GM19468 (cell line): ENCODE data around the gene FGF14.

Source experiments
- ATAC-seq: cut with Tn5 transposase; IDR thresholded peaks from one replicate; pipeline ENCODE4 v1.9.1; 2021; ENCODE audit warnings: mild to moderate bottlenecking, moderate library complexity, moderate number of reproducible peaks; ENCODE audit not compliant: unreplicated experiment; ENCODE audit errors: extremely low read depth

The FGF14 gene

DNA sequence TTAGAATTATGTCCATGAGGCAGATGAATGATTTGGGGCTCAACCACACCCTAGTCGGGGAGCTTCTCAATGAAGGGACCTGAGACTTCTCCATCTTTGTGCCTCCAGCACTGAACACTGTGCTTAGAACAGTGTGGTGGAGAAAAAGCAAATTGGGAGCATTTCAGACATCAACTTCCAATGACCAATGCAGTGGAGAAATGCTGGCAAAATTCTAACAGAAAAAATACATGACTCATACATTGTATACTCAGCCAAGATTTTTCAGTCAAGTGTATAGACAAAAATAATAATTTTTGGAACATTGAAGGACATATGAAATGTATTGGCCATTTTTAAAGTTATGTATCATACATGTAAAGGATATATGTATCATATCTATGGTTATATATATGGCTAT is 134.7 kb downstream of the FGF14 start:
- ATAC-seq: no peak

DNA sequence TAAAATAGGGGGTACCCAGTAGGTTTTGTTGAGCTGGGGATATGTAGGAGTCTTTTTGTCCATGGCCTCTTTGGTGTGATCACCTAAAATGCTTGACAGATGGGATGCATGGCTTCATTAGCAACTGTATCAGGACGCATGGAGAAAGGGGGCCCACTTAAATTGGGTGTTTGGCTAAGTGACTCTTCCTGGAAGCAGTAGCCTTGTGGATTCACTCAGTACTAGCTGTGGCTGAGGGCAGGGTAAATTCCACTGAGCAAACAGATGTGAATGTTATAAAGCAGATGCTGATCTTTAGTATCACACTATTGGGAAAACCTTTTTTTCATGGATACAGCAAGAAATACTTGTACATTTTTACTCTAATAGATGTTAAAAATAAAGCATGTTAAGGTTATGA is 140.0 kb downstream of the FGF14 start:
- ATAC-seq: no peak

DNA sequence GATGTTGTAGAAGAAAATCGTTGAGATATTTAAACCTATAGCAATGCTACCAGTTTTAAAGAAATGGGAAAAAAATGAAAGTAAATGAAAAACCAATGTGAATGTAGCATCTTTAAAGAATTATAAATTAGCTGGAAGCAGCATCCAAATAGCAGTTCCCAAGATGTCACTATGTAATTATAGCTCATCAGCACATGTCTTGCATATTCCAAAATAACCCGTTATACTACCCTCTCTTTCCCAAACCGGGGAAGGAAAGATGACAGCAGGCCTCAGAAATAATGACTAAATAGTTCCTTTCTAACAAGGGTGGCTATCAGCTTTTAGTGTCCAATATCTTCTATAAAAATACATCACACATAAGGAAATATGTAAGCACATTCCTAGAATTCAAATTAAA is 140.5 kb downstream of the FGF14 start:
- no peak for ATAC-seq

DNA sequence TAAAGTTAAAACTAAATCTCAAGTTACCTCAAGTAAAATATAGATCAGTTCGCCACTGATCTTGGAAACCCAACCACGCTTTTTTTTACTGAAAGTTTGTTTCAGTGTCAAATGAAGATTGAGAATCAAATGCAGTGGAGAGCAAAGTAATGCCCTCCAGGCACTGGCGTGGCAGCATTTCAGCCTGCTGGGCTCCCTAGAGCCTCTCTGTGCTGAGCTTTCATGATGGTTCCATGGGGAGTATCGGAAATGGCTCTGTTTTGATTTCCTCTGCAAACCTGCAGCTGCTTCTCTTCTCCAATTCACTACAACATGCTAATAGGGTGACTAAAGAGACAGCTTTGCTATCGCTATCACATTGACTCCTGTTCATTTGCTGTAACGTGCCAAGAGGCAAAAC is 141.6 kb downstream of the FGF14 start:
- ATAC-seq: no peak

DNA sequence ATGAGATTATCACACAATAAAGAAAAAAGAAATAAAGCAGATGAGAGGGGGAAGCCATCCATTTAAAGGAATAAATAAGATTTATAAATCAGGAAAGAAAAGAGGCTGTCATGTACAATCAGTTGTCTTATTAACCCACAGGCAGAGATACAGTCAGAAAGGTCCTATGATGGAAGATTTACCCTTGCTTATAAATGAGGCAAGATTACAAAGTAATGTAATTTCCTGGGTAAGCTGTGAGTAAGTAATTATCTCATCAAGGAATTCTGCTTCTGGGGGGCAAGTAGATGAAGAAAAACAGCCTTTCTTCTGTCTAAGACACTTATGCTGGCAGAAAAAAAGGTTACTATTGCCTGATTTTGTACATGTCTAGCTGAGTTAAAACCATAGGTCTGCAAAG is 146.4 kb downstream of the FGF14 start:
- no peak for ATAC-seq

DNA sequence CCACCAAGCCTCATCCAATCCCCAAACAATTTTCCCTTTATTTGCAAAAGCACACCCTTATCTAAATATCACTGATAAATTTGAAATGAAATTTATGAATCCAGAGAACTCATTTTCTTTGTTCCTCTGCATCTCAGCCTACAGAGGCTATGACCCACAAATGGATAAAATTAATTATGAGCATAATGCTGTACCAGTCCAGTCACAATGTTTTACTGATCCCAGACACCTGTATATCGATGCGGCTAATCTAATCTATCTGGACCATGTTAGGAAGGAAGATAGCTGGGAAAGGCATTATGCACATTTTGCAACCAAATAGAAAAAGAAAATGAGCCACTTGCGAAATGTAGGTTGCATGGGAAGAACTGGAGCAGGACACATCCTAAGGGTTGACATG is 150.0 kb downstream of the FGF14 start:
- no peak for ATAC-seq

DNA sequence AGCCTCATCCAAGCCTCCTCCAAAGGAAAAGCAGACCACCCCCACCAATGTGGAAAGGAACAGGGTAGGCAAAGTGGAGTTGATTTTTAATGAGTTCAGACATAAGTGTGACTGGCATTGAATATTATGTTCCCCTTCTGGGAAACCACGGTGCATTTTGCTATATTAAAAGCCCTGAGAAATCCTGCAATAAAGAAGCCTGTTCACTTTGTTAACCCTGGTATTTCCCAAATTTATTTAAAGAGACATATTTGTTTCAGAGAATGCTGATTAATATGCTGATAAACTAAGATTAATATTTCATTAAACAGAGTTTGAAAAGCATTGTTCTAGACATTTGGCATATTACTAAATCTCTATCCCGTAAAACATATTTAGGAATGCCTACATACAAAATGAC is 151.4 kb downstream of the FGF14 start:
- no peak for ATAC-seq

DNA sequence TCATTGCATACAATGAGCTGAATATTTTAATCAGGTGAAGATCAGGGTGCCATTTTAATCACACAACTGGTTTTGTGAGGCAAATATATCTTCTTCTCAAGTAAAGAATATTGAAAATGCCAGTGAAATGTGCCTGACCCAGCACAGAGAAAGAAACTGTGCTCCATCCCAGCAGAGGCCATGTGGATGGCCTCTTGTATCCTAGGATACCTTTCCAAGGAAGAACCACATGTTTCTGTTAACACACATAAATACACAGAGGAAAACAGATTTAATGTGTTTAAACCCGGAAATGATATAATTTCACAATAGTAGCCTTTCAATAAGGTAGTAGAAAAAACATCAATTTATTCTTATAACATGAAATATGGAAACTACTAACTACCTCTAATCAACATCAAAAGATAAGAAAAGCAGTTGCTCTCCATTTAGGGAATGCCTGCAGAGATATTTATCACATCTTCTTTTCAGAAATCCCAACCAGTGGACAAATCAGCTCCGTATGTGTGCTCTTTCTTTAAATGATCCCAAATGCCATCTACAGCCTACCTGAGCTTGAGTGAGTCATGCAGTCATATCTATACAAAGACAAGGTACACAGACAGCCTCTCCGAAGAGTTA is 157.1 kb downstream of the FGF14 start:
- no peak for ATAC-seq

DNA sequence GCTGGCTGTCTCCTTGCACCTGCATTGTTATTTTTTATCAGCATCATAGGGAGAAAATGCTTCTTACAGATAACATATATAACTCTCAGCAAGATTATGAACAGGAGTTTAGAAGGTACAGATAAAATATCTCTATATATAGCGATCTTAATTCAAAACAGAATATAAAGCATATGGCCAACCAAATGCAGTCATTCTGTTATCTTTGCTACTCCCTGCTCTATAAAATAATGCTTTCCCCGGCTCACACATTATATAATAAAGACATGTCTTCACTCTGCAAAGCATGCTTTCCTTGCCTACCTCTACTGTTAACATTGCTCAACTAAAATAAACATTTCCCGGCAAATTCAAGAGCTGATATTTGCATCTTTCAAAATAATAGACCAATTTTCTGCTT is 161.7 kb downstream of the FGF14 start:
- ATAC-seq: no peak

DNA sequence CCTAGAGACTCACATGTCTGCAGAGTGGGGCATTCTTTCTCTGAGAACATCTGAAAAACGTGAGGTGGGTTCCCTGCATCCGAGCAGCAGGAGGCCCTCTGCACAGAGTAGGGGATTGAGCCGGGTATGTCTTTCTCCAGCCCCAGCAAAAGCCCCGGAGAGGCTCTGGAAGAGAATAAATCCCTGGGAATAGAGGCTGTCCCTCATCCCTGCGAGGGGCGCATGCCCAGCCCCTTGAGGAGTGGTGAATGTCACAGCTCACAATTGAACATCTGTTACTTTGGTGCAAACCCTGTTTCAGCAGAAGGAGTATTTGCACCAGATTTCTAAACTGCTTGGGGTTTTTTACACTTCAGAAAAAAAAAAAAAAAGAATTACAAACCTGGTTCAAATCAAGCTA is 164.6 kb downstream of the FGF14 start:
- ATAC-seq: no peak

DNA sequence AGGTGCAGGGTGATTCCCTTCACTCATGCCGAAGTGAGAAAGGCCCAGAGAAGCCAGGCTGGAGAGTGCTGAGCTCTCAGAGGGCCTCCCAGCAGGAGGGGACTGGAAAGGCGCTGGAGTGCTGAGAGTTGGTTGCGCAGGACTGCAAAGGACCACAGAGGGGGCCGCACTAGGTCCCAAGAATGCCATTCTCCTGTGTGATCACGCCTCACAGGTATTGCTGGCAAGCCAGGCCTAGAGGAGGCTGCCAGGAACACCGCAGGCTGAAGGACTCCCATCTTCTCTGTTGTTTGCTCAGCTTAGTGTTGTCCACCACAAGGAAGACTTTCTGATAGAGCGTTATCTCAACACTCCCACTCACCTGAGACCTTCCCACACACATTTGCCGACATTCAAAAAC is 165.0 kb downstream of the FGF14 start:
- ATAC-seq: no peak

DNA sequence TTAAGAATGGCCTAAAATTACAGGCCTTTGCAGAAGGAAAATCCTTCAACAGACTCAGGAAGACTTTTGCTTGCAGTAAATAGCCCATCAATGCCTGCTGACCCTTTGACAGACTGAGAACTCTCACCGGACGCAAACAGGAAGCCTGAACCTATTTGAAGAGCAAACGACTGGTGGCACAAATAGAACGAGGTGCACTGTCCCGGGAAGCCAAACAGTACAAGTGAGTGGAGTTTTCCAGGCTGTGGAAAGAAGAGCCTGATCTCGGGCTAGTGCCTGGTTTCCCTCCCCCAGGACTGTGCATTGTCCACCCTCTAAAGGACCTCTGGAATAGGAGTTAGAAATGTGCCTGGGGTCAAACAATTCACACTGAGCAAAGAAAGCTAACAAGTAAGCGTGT is 165.5 kb downstream of the FGF14 start:
- no peak for ATAC-seq

DNA sequence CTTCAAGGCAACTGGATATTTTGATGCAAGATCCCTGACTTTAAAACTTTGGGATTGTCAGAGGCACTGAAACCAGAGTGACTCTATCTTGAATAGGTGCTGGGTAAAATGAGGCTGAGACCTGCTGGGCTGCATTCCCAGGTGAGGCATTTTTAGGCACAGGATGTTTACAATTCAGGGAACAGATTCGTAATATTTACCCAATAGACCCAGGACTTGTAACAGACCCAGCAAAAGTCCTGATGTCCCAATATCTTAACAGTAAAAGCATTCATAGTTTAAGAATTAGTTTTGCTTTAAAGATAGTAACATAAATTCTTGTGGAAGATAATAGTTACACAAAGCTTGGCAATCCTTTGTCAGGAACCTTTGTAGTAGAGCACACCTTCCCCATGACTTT is 166.2 kb downstream of the FGF14 start:
- ATAC-seq: no peak

DNA sequence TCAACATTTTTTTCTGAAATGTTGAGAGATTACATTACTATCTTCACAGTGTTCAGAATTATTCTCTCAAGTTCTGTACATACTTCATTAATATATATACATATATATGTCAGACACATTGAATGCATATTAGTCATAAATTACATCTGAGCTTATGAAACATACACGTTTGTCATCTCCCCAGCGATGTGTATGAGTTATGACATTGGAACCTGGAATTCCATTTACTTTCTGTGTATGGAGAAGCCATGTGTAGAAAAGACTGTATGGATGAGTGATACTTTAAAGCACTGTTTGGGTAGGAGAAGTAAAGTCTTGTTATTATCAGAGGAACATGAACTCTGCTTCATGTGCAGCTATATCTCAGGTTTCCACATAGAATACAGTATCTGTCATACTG is 167.2 kb downstream of the FGF14 start:
- ATAC-seq: no peak

DNA sequence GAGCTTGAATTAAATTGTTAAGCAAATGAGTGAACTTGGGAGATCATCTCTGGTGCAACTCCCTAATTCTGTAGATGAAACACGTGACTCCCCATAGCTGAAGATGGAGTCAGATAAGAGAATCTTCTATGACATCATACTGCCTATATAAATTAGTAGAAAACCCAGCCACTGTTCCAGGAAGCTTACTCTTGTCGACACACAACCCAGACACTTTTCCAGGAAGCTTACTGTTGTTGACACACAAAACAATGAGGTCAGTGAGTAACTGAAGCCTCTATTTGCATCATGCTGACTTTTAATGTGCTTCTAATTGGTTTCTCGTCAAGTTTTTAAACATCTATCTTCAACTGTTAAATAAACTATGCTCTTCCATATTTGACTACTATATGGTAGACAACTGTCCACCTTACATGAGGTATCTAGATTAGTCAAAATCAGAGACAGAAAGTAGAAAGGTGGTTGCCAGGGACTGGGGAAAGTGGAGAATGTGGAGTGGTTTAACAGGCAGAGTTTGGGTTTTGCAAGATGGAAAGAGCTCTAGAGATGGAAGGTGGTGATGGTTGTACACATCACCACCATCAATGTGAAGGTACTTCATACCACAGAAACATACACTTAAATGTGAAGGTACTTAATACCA is 168.2 kb downstream of the FGF14 start:
- ATAC-seq: no peak

DNA sequence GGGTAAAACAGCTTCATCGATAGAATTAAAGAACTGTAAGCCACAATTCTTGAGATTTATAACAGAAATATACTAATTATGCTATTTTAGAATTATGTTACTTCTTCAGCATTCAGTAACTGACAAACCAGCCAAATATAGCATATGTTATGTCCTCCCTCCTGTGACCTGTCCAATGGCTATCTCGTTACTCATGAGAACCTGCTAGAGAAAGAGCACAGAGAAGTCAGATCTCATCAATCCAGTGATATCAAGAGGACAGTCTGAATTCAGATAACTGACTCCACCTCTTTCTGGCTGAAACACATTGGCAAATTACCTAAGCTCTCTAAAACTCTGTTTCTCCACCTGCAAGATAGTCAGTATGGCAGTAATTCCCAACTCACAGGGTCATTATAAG is 170.4 kb downstream of the FGF14 start:
- ATAC-seq: no peak

DNA sequence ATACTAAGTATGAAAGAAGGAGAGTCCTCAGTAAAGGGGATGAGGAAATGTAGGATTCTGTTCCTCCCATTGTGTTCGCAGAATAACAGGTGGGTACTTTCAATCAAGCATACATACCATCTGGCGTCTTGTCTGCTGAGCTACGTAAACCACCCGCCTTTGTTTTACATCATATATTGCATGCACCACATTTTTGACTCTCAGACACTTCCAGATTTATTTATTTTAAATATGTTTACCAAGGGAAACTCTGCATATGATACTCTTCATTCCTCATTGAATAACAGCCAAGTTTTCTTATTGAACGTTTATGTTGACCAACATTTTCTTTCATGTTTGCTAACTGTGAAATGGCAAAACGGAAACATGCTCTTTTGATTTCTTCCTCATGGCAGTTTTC is 174.1 kb downstream of the FGF14 start:
- ATAC-seq: no peak

DNA sequence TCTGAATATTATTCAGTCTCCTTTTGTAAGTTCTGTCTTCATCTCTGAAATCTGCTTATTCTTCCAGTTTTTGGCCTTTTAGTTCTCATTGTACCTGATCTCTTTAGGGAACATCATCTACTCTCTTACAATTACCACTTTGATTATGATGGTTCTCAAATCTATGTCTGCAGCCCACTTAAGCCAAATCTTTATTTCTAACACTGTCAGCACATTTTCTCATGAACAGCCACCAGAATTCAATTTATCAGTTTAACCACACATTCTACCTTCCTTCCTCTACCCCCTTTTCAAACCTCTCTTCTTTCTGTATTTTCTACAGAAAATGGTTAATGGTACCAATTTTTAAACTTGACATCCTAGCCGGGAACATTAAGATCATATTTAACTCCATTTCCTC is 175.3 kb downstream of the FGF14 start:
- ATAC-seq: no peak

DNA sequence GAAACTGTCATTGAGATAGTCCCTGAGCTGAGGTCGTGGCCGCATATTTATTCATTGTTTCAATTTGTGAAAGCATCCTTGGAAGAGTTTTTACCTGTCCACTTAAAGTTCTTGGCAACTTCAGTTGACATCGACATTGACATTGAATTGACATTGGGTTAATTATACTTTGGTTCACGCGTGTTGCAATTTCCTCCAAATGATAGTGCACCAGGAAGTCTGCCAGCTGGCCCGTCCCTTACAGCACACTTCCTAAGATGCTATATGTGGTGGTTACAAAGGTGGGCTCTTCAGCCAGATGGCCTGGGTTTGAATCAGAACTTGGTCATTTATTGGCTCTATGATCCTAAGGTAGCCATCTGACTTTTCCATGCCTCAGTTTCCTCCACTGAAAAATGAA is 176.0 kb downstream of the FGF14 start:
- ATAC-seq: no peak

DNA sequence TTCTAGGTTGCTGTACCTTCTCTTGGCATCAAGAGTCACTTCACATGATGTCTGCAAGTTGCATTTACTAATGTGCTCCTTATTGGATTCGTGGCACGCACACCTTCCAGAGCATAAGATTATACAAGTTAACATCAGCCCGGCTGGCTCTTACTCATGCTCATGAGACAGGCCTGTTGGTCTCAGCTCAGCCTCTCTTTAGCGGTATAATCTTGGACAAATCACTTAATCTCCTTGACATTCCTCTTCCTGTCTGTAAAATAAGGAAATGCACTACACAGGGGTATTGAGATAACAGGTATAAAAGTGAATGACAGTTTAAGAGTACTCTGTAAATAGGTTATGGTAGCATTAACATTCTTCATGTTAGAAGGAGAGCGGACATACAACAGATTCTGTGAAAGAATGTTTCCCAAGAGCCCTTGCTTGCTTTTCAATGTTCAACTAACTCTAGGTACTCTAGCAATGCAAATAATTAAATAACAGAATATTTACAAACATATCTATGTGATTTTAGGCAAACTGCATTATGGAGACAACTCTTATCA is 181.1 kb downstream of the FGF14 start:
- no peak for ATAC-seq

DNA sequence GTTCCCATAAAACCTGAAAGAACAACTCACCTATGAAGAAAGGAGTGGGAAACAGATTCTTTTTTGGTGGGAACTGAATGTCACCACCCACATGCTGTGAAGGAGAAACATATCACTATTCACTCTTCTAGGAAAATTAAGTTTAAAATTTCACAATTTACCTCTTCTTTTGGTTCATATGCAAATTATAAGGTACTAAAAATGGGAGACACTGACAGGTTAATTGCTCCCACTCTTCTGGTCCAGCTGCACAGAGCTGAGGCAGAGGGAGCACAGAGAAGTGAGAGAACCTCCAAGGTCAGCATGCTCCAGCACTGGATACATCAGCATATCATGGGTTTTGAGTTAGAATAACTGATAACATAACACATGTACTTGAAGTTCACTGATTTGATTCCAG is 186.9 kb downstream of the FGF14 start:
- ATAC-seq: no peak

DNA sequence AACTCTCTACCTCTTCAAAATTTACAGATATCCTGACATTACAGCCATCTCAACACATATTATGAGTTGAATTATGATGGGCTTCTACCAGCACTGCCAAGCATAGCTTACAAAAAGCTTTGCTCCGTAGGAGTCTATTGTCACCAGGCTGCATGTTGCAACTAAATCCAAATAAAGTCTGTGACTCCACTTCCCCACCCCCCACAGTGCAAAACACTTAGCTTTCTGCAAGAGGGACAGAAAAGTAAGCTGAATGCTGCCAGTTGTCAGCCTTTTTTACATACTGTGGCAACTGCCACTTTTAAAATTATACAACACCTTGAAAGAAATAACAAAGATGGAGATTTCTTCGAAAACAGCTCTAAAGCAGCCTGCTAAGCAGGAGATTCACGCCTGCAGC is 189.1 kb downstream of the FGF14 start:
- no peak for ATAC-seq
